Mesendoderm (in vitro differentiated cells): ENCODE data around the gene RASL10B.

Experiments
- DNase-seq: peaks from one replicate; pipeline ENCODE4 v3.0.0; 2013
- H2AK5ac ChIP-seq: 2 replicates; pipeline ENCODE4 v1.6.1; 2013; ENCODE audit warnings: low read length, inconsistent platforms
- H2BK120ac ChIP-seq: 2 replicates; pipeline ENCODE4 v1.6.1; 2013; ENCODE audit warnings: low read depth, mild to moderate bottlenecking, low read length, moderate library complexity, mixed read lengths
- H2BK15ac ChIP-seq: replicated peaks from 2 replicates; pipeline ENCODE4 v1.6.1; 2013; ENCODE audit warnings: low read depth, mild to moderate bottlenecking, moderate library complexity
- H2BK5ac ChIP-seq: 2 replicates; pipeline ENCODE4 v1.6.1; 2013; ENCODE audit warnings: low read length, inconsistent platforms
- H3K18ac ChIP-seq: 2 replicates; pipeline ENCODE4 v1.6.1; 2013; ENCODE audit warnings: mild to moderate bottlenecking, low read length, mixed read lengths
- H3K23ac ChIP-seq: one replicate; pipeline ENCODE4 v1.6.1; 2013; ENCODE audit warnings: low read length
- H3K27ac ChIP-seq: 2 replicates; pipeline ENCODE4 v1.5.1; 2013; ENCODE audit warnings: low read depth, mild to moderate bottlenecking, inconsistent platforms, low read length, moderate library complexity
- H3K27me3 ChIP-seq: 2 replicates; pipeline ENCODE4 v1.6.1; 2013; ENCODE audit warnings: low read length, control low read depth, mild to moderate bottlenecking, inconsistent platforms; ENCODE audit not compliant: insufficient read depth, poor library complexity
- H3K36me3 ChIP-seq: 2 replicates; pipeline ENCODE4 v1.6.1; 2013; ENCODE audit warnings: low read length, inconsistent platforms; ENCODE audit not compliant: control insufficient read depth, insufficient read depth
- H3K4ac ChIP-seq: one replicate; pipeline ENCODE4 v1.6.1; 2013; ENCODE audit warnings: low read depth, mild to moderate bottlenecking, low read length, moderate library complexity
- H3K4me1 ChIP-seq: 2 replicates; pipeline ENCODE4 v1.6.1; 2013; ENCODE audit warnings: low read depth, low read length, inconsistent platforms; ENCODE audit not compliant: control insufficient read depth
- H3K4me2 ChIP-seq: 2 replicates; pipeline ENCODE4 v1.6.1; 2013; ENCODE audit warnings: low read length
- H3K4me3 ChIP-seq: 2 replicates; pipeline ENCODE4 v1.5.1; 2013; ENCODE audit warnings: mild to moderate bottlenecking, low read length
- H3K56ac ChIP-seq: one replicate; pipeline ENCODE4 v1.6.1; 2013; ENCODE audit warnings: low read length
- H3K79me1 ChIP-seq: 2 replicates; pipeline ENCODE4 v1.6.1; 2013; ENCODE audit warnings: low read length, inconsistent platforms
- H3K79me2 ChIP-seq: 2 replicates; pipeline ENCODE4 v1.6.1; 2013; ENCODE audit warnings: mild to moderate bottlenecking, low read length; ENCODE audit not compliant: control insufficient read depth, insufficient read depth
- H3K9ac ChIP-seq: 2 replicates; pipeline ENCODE4 v1.6.1; 2013; ENCODE audit warnings: low read length, inconsistent platforms
- H4K5ac ChIP-seq: one replicate; pipeline ENCODE4 v1.6.1; 2013; ENCODE audit warnings: low read length
- H4K8ac ChIP-seq: one replicate; pipeline ENCODE4 v1.6.1; 2013; ENCODE audit warnings: low read depth, mild to moderate bottlenecking, control low read depth, low read length, moderate library complexity
- WGBS: extraction: QIAGEN DNeasy Blood & Tissue Kit; methylation state at CpG from one replicate; pipeline ENCODE4 v1.1.7; 2013; ENCODE audit warnings: low lambda C conversion rate, missing lambda C conversion rate; ENCODE audit not compliant: insufficient coverage; ENCODE audit errors: extremely low coverage; 5-methylcytosine and 5-hydroxymethylcytosine counted together

RASL10B gene

DNA sequence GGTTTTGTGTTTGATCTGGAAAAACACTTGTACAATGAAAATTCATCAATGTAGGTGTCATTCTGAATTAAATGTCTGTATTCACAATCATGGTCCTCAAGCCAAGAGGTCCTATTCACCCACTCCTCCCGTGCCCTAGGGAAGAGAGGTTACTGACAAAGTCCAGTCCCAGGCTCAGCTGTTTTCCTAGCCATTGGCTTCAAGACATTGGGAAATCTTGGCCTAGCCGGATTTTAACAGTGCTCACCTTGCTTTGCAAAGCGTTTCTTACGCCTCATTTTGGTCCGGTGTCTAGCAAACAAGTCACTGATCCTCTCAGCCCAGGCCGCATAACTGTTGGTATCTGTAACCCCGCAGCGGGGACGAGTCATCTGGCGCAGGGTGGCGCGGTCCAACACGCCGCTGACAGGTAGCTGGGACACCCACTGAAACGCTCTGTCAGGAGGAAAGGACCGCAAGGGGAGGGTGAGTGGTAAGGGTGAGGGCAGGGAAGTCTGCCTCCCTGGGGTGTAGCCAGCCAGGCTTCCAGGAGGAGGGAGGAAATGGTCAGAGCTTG, 47.3 kb downstream of the RASL10B start:
- Histone ChIP-seq H3K56ac (no peak overlapping the region), H3K23ac (no peak overlapping the region), H3K36me3 (no peaks in the 10 kb centered on the region), H3K9ac (no peak overlapping the region), H4K8ac (no peak overlapping the region), H4K5ac (no peak overlapping the region), H3K4me3 (no peak overlapping the region), H3K79me1 (no peaks in the 10 kb centered on the region), H3K79me2 (no peaks in the 10 kb centered on the region), H3K4me2 (no peak overlapping the region), H3K27me3 (no peaks in the 10 kb centered on the region), H3K27ac (no peak overlapping the region), H3K4me1 (no peaks in the 10 kb centered on the region), H3K4ac (no peak overlapping the region), H2BK120ac (no peak overlapping the region), H3K18ac (no peak overlapping the region), H2AK5ac (no peak overlapping the region), H2BK15ac (no peak overlapping the region), H2BK5ac (no peak overlapping the region)
- no peak for DNase-seq
- WGBS = no CpG with 5 or more reads among the region's 16 CpGs

DNA sequence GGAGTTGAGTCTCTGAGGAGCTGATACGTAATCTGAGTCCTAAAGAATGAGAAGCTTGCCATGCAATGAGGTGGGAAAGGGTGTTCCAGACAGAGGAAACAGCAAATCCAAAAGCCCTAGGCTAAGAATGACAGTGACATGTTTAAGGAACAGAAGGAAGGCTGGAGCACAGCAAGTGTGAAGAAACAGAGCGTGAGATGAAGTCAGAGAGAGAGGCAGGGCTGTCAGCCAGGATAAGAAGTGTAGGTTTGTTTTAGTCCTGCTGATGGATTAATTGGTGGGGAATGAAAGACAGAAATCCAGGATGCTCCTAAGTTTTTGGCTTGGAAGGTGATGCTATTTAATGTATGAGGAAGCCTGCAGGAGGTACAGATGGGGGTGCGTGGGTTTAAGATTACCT, 49.5 kb downstream of the RASL10B start:
- Histone ChIP-seq H3K79me2 (no peaks in the 10 kb centered on the region), H3K27me3 (no peaks in the 10 kb centered on the region), H3K27ac (no peak overlapping the region), H3K23ac (no peak overlapping the region), H2AK5ac (no peak overlapping the region), H3K79me1 (no peaks in the 10 kb centered on the region), H2BK5ac (no peak overlapping the region), H4K5ac (no peak overlapping the region), H3K4me3 (no peak overlapping the region), H3K36me3 (no peaks in the 10 kb centered on the region), H3K4ac (no peak overlapping the region), H3K4me1 (no peaks in the 10 kb centered on the region), H2BK120ac (no peak overlapping the region), H3K56ac (peak overlapping the region; percentile 25), H2BK15ac (no peak overlapping the region), H3K9ac (no peak overlapping the region), H3K4me2 (no peak overlapping the region), H4K8ac (no peak overlapping the region), H3K18ac (no peak overlapping the region)
- no CpG with 5 or more reads among the region's 3 CpGs for WGBS
- no peak for DNase-seq

GRCh38 chr17:35784895-35785294, 53.5 kb downstream of the RASL10B start:
- Histone ChIP-seq H2BK120ac (no peak overlapping the region), H2BK15ac (no peak overlapping the region), H3K79me2 (no peaks in the 10 kb centered on the region), H3K27ac (no peak overlapping the region), H4K5ac (no peak overlapping the region), H3K56ac (no peak overlapping the region), H3K18ac (no peak overlapping the region), H3K23ac (no peak overlapping the region), H4K8ac (no peak overlapping the region), H3K4ac (no peak overlapping the region), H2BK5ac (no peak overlapping the region), H3K9ac (no peak overlapping the region), H2AK5ac (no peak overlapping the region), H3K36me3 (no peaks in the 10 kb centered on the region), H3K27me3 (no peaks in the 10 kb centered on the region), H3K79me1 (no peaks in the 10 kb centered on the region), H3K4me2 (no peak overlapping the region), H3K4me1 (no peaks in the 10 kb centered on the region), H3K4me3 (no peak overlapping the region)
- DNase-seq = no peak
- no CpG with 5 or more reads among the region's 2 CpGs for WGBS

GRCh38 chr17:35786941-35787432, 55.5 kb downstream of the RASL10B start:
- Histone ChIP-seq H2BK120ac (no peak overlapping the region), H3K4ac (no peak overlapping the region), H4K8ac (no peak overlapping the region), H3K4me1 (no peaks in the 10 kb centered on the region), H3K18ac (no peak overlapping the region), H2BK15ac (no peak overlapping the region), H3K36me3 (no peaks in the 10 kb centered on the region), H3K79me1 (no peaks in the 10 kb centered on the region), H2BK5ac (no peak overlapping the region), H3K27me3 (no peaks in the 10 kb centered on the region), H3K79me2 (no peaks in the 10 kb centered on the region), H3K9ac (no peak overlapping the region), H3K4me2 (no peak overlapping the region), H3K56ac (no peak overlapping the region), H3K27ac (no peak overlapping the region), H3K4me3 (no peak overlapping the region), H4K5ac (no peak overlapping the region), H2AK5ac (no peak overlapping the region), H3K23ac (no peak overlapping the region)
- no peak for DNase-seq
- no CpG with 5 or more reads among the region's 3 CpGs for WGBS

- no CpG with 5 or more reads among the region's 2 CpGs for WGBS
- no peak overlapping the region for H3K18ac ChIP-seq
- DNase-seq = no peak
- H2BK15ac ChIP-seq = no peak overlapping the region
- no peak overlapping the region for H4K5ac ChIP-seq
- H3K23ac ChIP-seq = no peak overlapping the region
- no peak overlapping the region for H2BK5ac ChIP-seq
- no peaks in the 10 kb centered on the region for H3K79me1 ChIP-seq
- H3K9ac ChIP-seq = no peak overlapping the region
- no peaks in the 10 kb centered on the region for H3K36me3 ChIP-seq
- H2AK5ac ChIP-seq = no peak overlapping the region
- H4K8ac ChIP-seq = no peak overlapping the region
- no peaks in the 10 kb centered on the region for H3K79me2 ChIP-seq
- H2BK120ac ChIP-seq = no peak overlapping the region
- H3K56ac ChIP-seq = peak overlapping the region; percentile 17
- H3K4me3 ChIP-seq = no peak overlapping the region
- no peak overlapping the region for H3K4me2 ChIP-seq
- no peak overlapping the region for H3K27ac ChIP-seq
- H3K4ac ChIP-seq = no peak overlapping the region
- no peaks in the 10 kb centered on the region for H3K4me1 ChIP-seq
- H3K27me3 ChIP-seq = peaks cover 4% of the 10 kb centered on the region
Measured at GRCh38 chr17:35788477-35789368, 57.3 kb downstream of the RASL10B start.
